H9 (cell line): ENCODE measurements around the gene TNFAIP2. TPM values are rescaled to one million over a fixed set of nuclear protein-coding genes. Genes with fewer than 3 reads are reported as not detected.

Experiments used
- DNase-seq: peaks from one replicate; pipeline ENCODE4 v3.0.0-alpha.2; 2017
- H2AFZ ChIP-seq: one replicate; pipeline ENCODE4 v1.6.1; 2013; ENCODE audit warnings: mild to moderate bottlenecking, low read length, control low read depth, moderate library complexity
- H2AK5ac ChIP-seq: 2 replicates; pipeline ENCODE4 v1.6.1; 2013; ENCODE audit warnings: low read length, control low read depth, mixed read lengths; ENCODE audit not compliant: insufficient read length
- H2BK120ac ChIP-seq: one replicate; pipeline ENCODE4 v1.6.1; 2013; ENCODE audit warnings: low read depth, mild to moderate bottlenecking, low read length, control low read depth, inconsistent platforms; ENCODE audit not compliant: poor library complexity, severe bottlenecking
- H2BK12ac ChIP-seq: 2 replicates; pipeline ENCODE4 v1.6.1; 2013; ENCODE audit warnings: low read length, control low read depth, mixed read lengths, low read depth; ENCODE audit not compliant: insufficient read length
- H2BK15ac ChIP-seq: 2 replicates; pipeline ENCODE4 v1.6.1; 2013; ENCODE audit warnings: low read depth, low read length, control low read depth
- H2BK20ac ChIP-seq: one replicate; pipeline ENCODE4 v1.6.1; 2013; ENCODE audit warnings: low read depth, mild to moderate bottlenecking, low read length, control low read depth, inconsistent platforms; ENCODE audit not compliant: poor library complexity, severe bottlenecking
- H2BK5ac ChIP-seq: 2 replicates; pipeline ENCODE4 v1.6.1; 2013; ENCODE audit warnings: low read length, control low read depth, mixed read lengths; ENCODE audit not compliant: insufficient read length
- H3K14ac ChIP-seq: 2 replicates; pipeline ENCODE4 v1.6.1; 2013; ENCODE audit warnings: low read length, control low read depth; ENCODE audit not compliant: insufficient read depth
- H3K18ac ChIP-seq: 2 replicates; pipeline ENCODE4 v1.6.1; 2013; ENCODE audit warnings: low read depth, mild to moderate bottlenecking, mixed read lengths, low read length, control low read depth; ENCODE audit not compliant: insufficient read length
- H3K23ac ChIP-seq: 2 replicates; pipeline ENCODE4 v1.6.1; 2013; ENCODE audit warnings: low read length, control low read depth, mixed read lengths, low read depth; ENCODE audit not compliant: insufficient read length
- H3K23me2 ChIP-seq: 2 replicates; pipeline ENCODE4 v1.6.1; 2013; ENCODE audit warnings: low read depth, mild to moderate bottlenecking, mixed read lengths, low read length, control low read depth; ENCODE audit not compliant: insufficient read length, poor library complexity, severe bottlenecking
- H3K27ac ChIP-seq: 2 replicates; pipeline ENCODE4 v1.5.1; 2013; ENCODE audit warnings: low read length, control low read depth, mixed read lengths, low read depth; ENCODE audit not compliant: insufficient read length
- H3K27me3 ChIP-seq: 2 replicates; pipeline ENCODE4 v1.6.1; 2013; ENCODE audit warnings: low read length, control low read depth, inconsistent platforms; ENCODE audit not compliant: insufficient read depth
- H3K4ac ChIP-seq: 2 replicates; pipeline ENCODE4 v1.6.1; 2013; ENCODE audit warnings: low read depth, mild to moderate bottlenecking, control low read depth, inconsistent platforms, low read length, moderate library complexity
- H3K4me1 ChIP-seq: 2 replicates; pipeline ENCODE4 v1.6.1; 2013; ENCODE audit warnings: low read length, control low read depth, inconsistent platforms; ENCODE audit not compliant: insufficient read depth
- H3K4me2 ChIP-seq: 2 replicates; pipeline ENCODE4 v1.6.1; 2013; ENCODE audit warnings: low read length, control low read depth, mixed read lengths; ENCODE audit not compliant: insufficient read length, insufficient read depth
- H3K56ac ChIP-seq: 2 replicates; pipeline ENCODE4 v1.6.1; 2013; ENCODE audit warnings: low read depth, mild to moderate bottlenecking, mixed read lengths, low read length, control low read depth; ENCODE audit not compliant: insufficient read length
- H3K79me1 ChIP-seq: 2 replicates; pipeline ENCODE4 v1.6.1; 2013; ENCODE audit warnings: low read depth, mild to moderate bottlenecking, moderate library complexity, low read length, control low read depth, inconsistent platforms; ENCODE audit not compliant: insufficient read depth, poor library complexity, severe bottlenecking
- H3K79me2 ChIP-seq: 2 replicates; pipeline ENCODE4 v1.6.1; 2013; ENCODE audit warnings: low read length, control low read depth, inconsistent platforms; ENCODE audit not compliant: insufficient read depth
- H3K9ac ChIP-seq: 2 replicates; pipeline ENCODE4 v1.6.1; 2013; ENCODE audit warnings: low read length, control low read depth, mixed read lengths; ENCODE audit not compliant: insufficient read length; ENCODE audit errors: extremely low read depth
- H3K9me3 ChIP-seq: one replicate; pipeline ENCODE4 v1.6.1; 2013; ENCODE audit warnings: low read depth, low read length, inconsistent platforms; ENCODE audit not compliant: control insufficient read depth
- H3T11ph ChIP-seq: one replicate; pipeline ENCODE4 v1.6.1; 2013; ENCODE audit warnings: mild to moderate bottlenecking, low read length, control low read depth, inconsistent platforms
- H4K20me1 ChIP-seq: one replicate; pipeline ENCODE4 v1.6.1; 2013; ENCODE audit not compliant: control insufficient read depth, insufficient read length, insufficient read depth
- H4K5ac ChIP-seq: 2 replicates; pipeline ENCODE4 v1.6.1; 2013; ENCODE audit warnings: low read depth, mild to moderate bottlenecking, mixed read lengths, low read length, control low read depth; ENCODE audit not compliant: insufficient read length
- H4K8ac ChIP-seq: replicated peaks from 2 replicates; pipeline ENCODE4 v1.6.1; 2013; ENCODE audit warnings: low read length, control low read depth, mixed read lengths, low read depth; ENCODE audit not compliant: insufficient read length
- H4K91ac ChIP-seq: 2 replicates; pipeline ENCODE4 v1.6.1; 2013; ENCODE audit warnings: low read depth, mild to moderate bottlenecking, moderate library complexity, mixed read lengths, low read length, control low read depth; ENCODE audit not compliant: insufficient read length
- H3K27ac Mint-ChIP-seq, 3 experiments: 2 replicates in 2 of 3; 3 replicates in 1 of 3; pipeline ENCODE4 v1.8.0; 2020 to 2021; ENCODE audit warnings: mixed read lengths in 3 of 3, mild to moderate bottlenecking in 1 of 3, moderate library complexity in 1 of 3
- H3K27me3 Mint-ChIP-seq: 2 replicates; pipeline ENCODE4 v1.8.0; 2021; ENCODE audit warnings: low read depth, mild to moderate bottlenecking, moderate library complexity, mixed read lengths
- H3K36me3 Mint-ChIP-seq, 3 experiments: 2 replicates in 2 of 3; 3 replicates in 1 of 3; pipeline ENCODE4 v1.8.0; 2020 to 2021; ENCODE audit warnings: low read depth in 3 of 3, mixed read lengths in 3 of 3; ENCODE audit not compliant: insufficient read depth in 1 of 3
- H3K4me1 Mint-ChIP-seq, 2 experiments: 2 replicates each; pipeline ENCODE4 v1.8.0; 2020; ENCODE audit warnings: mixed read lengths in 2 of 2
- H3K4me3 Mint-ChIP-seq, 2 experiments: 2 replicates in 1 of 2; 3 replicates in 1 of 2; pipeline ENCODE4 v1.8.0; 2020 to 2021; ENCODE audit warnings: mild to moderate bottlenecking in 2 of 2, mixed read lengths in 2 of 2, moderate library complexity in 1 of 2
- H3K9me3 Mint-ChIP-seq, 2 experiments: 2 replicates in 1 of 2; 3 replicates in 1 of 2; pipeline ENCODE4 v1.8.0; 2020; ENCODE audit warnings: mild to moderate bottlenecking in 2 of 2, mixed read lengths in 2 of 2, moderate library complexity in 1 of 2
- WGBS: extraction: QIAGEN DNeasy Blood & Tissue Kit; methylation state at CpG from one replicate; pipeline ENCODE4 v1.1.7; 2013; ENCODE audit warnings: missing lambda C conversion rate, low lambda C conversion rate, mixed read lengths; ENCODE audit not compliant: insufficient read length; ENCODE audit errors: extremely low coverage; 5-methylcytosine and 5-hydroxymethylcytosine counted together
- total RNA-seq: library from RNA; stranded (reverse); gene quantifications from 2 replicates; pipeline ENCODE4 v1.2.1, GENCODE V29; 2021
- TF ChIP-seq, protein P1 (sequence below): fragments of 200-600 bp; sonication (generic); conservative IDR thresholded peaks from 3 replicates; pipeline ENCODE4 v1.8.0; 2021; ENCODE audit warnings: antibody characterized with exemption, mild to moderate bottlenecking

Gene TNFAIP2
- total RNA-seq, 1 experiment from 2014 or later = 29.3 TPM

DNA sequence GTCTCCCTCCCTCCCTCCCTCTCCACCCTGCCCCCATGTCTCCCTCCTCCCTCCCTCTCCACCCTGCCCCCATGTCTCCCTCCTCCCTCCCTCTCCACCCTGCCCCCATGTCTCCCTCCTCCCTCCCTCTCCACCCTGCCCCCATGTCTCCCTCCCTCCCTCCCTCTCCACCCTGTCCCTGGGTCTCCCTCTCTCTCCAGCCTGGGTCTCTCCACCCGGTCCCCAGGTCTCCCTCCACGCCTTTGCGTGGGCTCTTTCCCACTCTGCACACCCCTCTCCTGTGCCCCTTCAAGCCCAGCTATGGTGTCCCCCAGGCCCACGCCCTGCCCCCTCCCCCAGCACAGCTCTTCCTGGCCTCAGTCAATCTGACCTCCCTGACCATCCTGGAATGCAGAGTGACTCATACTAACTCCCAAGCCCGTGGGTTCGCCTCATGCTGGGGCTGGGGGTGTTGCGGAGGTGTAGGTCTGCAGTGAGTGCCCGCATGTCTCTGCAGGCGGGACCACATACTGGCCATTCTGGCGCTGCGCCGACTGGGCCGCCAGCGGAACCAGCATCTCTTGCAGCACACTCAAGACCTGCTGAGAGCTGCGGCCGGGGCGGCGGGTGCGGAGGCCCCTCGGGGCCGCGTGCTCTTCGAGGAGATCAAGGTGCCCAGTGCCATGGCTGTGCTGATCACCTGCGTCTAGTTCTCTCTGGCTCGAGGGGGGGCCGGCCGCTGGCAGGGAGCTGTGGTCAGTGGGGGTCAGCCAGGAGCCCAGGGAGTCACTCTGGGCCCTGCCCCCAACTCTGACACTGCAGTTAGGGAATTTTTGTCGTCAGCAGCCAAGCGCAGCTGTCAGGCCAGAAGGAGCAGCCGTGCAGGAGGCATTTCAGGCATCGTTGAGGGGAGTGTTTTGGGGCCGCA is 13.5 kb upstream of the TNFAIP2 start:
- Mint-ChIP-seq H3K4me1 (peaks cover 28 to 49% of the 10 kb centered on the region in 2 experiments), H3K4me3 (peak overlapping the region; percentile 19 to 44; a peak in 4 of 5 replicates), H3K9me3 (no peaks in the 10 kb centered on the region), H3K36me3 (no peaks in the 10 kb centered on the region), H3K27ac (peak overlapping the region in 1 of 3 experiments; percentile 28; a peak in 1 of 7 replicates), H3K27me3 (peaks cover 21% of the 10 kb centered on the region)
- H2AK5ac ChIP-seq = no peak overlapping the region
- H3K4me2 ChIP-seq = peak overlapping the region; percentile 13
- H3K4me1 ChIP-seq = peaks cover 6% of the 10 kb centered on the region
- no peak overlapping the region for H3K4ac ChIP-seq
- H2BK5ac ChIP-seq = no peak overlapping the region
- no peak overlapping the region for H3K27ac ChIP-seq
- H3T11ph ChIP-seq = no peak overlapping the region
- H2BK12ac ChIP-seq = no peak overlapping the region
- H2AFZ ChIP-seq = no peak overlapping the region
- H2BK20ac ChIP-seq = no peak overlapping the region
- H2BK120ac ChIP-seq = no peak overlapping the region
- no peak overlapping the region for H2BK15ac ChIP-seq
- no peaks in the 10 kb centered on the region for H3K27me3 ChIP-seq
- no CpG with 5 or more reads among the region's 32 CpGs for WGBS
- H4K8ac ChIP-seq = no peak overlapping the region
- H4K91ac ChIP-seq = no peak overlapping the region
- H4K5ac ChIP-seq = no peak overlapping the region
- H3K23ac ChIP-seq = no peak overlapping the region
- no peak overlapping the region for H3K18ac ChIP-seq
- peaks cover 4% of the 10 kb centered on the region for H3K23me2 ChIP-seq
- no peaks in the 10 kb centered on the region for H4K20me1 ChIP-seq
- H3K79me1 ChIP-seq = no peaks in the 10 kb centered on the region
- TF ChIP-seq, protein P1, sequence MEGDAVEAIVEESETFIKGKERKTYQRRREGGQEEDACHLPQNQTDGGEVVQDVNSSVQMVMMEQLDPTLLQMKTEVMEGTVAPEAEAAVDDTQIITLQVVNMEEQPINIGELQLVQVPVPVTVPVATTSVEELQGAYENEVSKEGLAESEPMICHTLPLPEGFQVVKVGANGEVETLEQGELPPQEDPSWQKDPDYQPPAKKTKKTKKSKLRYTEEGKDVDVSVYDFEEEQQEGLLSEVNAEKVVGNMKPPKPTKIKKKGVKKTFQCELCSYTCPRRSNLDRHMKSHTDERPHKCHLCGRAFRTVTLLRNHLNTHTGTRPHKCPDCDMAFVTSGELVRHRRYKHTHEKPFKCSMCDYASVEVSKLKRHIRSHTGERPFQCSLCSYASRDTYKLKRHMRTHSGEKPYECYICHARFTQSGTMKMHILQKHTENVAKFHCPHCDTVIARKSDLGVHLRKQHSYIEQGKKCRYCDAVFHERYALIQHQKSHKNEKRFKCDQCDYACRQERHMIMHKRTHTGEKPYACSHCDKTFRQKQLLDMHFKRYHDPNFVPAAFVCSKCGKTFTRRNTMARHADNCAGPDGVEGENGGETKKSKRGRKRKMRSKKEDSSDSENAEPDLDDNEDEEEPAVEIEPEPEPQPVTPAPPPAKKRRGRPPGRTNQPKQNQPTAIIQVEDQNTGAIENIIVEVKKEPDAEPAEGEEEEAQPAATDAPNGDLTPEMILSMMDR = no peak
- H3K56ac ChIP-seq = no peak overlapping the region
- no peaks in the 10 kb centered on the region for H3K9me3 ChIP-seq
- H3K9ac ChIP-seq = no peak overlapping the region
- no peak overlapping the region for H3K14ac ChIP-seq
- H3K79me2 ChIP-seq = no peaks in the 10 kb centered on the region
- peak; percentile 79 for DNase-seq
